Measurements from ENCODE around the gene TMEM132A. TPM values are rescaled to one million over a fixed set of nuclear protein-coding genes. Genes with fewer than 3 reads are reported as not detected.

Gene TMEM132A
- total RNA-seq, 4 donors from 2014 or later = 11.8 to 52.7 (median 17.8) TPM

DNA sequence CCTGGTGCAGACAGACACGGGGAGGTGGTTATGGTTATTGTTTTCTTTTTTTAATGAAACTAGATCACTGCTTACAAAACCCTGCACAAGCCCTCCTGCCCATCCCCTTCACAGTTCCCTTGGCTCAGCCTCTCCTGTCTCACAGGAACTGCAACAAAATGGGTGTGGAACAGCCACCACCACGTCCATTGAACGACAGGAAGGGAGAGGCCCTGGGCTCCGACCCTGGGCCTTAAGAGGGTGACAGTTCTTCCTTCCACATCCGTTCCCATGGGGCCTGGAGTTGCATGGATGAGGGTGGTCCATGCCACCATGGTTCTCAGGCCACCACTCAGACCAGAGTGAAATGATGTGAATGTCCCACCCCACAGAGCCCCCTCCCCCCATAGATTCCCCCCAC is 33.6 kb upstream of the TMEM132A start:
- TF ChIP-seq, protein P1, sequence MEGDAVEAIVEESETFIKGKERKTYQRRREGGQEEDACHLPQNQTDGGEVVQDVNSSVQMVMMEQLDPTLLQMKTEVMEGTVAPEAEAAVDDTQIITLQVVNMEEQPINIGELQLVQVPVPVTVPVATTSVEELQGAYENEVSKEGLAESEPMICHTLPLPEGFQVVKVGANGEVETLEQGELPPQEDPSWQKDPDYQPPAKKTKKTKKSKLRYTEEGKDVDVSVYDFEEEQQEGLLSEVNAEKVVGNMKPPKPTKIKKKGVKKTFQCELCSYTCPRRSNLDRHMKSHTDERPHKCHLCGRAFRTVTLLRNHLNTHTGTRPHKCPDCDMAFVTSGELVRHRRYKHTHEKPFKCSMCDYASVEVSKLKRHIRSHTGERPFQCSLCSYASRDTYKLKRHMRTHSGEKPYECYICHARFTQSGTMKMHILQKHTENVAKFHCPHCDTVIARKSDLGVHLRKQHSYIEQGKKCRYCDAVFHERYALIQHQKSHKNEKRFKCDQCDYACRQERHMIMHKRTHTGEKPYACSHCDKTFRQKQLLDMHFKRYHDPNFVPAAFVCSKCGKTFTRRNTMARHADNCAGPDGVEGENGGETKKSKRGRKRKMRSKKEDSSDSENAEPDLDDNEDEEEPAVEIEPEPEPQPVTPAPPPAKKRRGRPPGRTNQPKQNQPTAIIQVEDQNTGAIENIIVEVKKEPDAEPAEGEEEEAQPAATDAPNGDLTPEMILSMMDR (IDR thresholded peaks at IDR 0.05) = no peak
- TF ChIP-seq POLR2A (IDR thresholded peaks at IDR 0.05) = no peak
- Histone ChIP-seq H3K4me3 (no peak overlapping the region), H3K27ac (peak overlapping the region in 1 of 4 donors; percentile 28), H3K4me1 (peaks cover 0 to 18% (median 0%) of the 10 kb centered on the region in 3 donors), H3K27me3 (no peaks in the 10 kb centered on the region), H3K9me3 (no peaks in the 10 kb centered on the region), H3K36me3 (peaks cover 3 to 69% (median 22%) of the 10 kb centered on the region in 3 donors)
- DNase-seq = no peak
- intact Hi-C loops (cut with DNase I) = no loop called here
- 40 to 60% methylated on average over 4 to 5 of the region's 5 CpGs for WGBS, 2 donors

DNA sequence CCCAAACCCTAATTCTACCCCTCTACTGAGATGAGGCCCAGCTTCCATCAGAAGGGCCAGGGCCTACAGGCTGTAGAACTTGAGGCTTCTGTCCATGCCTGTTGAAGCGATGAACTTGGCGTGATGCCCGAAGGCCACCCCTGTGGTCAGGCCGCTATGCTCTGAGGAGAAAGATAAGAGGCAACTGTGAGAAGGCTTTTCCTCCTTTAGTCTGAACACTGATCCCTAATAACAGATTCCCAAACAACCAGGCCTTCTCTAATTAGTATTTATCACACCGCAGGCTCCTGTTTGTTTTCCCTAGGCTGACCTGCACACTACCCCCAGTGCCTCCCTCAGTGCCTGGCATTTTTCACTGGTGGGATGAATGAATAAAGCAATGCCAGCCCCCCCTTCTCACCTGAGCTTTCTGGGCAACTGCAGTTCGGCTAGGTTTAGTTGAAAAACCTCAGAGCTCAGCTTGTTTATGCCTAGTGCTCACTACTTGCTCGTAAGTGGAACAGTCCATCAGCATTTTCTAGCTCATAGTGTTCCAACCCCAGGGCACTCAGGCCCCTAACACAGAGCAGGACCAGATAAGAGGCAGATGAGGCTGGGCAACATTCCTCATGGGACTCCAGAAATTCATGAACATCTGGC is 33.0 kb upstream of the TMEM132A start:
- TF ChIP-seq, protein P1 (IDR thresholded peaks at IDR 0.05) = no peak
- no peak for TF ChIP-seq POLR2A (IDR thresholded peaks at IDR 0.05)
- WGBS, 2 donors = 83 to 84% methylated on average over 5 to 7 of the region's 7 CpGs
- Histone ChIP-seq H3K27me3 (no peaks in the 10 kb centered on the region), H3K9me3 (no peaks in the 10 kb centered on the region), H3K36me3 (peaks cover 3 to 74% (median 27%) of the 10 kb centered on the region in 3 donors), H3K27ac (peak overlapping the region in 1 of 4 donors; percentile 28), H3K4me3 (no peak overlapping the region), H3K4me1 (peaks cover 0 to 18% (median 0%) of the 10 kb centered on the region in 3 donors)
- no peak for DNase-seq
- intact Hi-C loops (cut with DNase I) = no loop called here

DNA sequence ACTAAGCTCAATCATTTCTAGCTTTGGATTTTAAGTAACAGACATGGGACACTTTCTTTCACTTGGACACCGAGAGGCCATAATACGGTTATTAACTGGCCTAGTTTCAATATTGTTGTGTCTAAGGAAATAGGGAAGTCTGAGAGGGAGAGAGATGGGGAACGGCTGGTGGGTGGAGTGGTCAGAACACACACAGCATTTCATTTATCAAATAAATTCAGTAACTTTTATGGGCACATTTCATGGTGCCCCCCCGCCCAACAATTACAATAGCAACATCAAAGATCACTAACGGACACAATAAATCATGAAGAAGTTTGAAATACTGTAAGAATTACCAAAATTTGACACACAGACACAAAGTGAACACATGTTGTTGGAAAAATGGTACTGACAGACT is 28.6 kb upstream of the TMEM132A start:
- intact Hi-C loops (cut with DNase I) = loop anchor here (5.0 kb wide), 1 partner anchor 58 kb away; no protein-coding TSS in a partner anchor
- TF ChIP-seq, protein P1 (IDR thresholded peaks at IDR 0.05) = no peak
- TF ChIP-seq POLR2A (IDR thresholded peaks at IDR 0.05) = no peak
- peaks cover 33 to 100% (median 63%) of the 10 kb centered on the region in 3 donors for H3K36me3 ChIP-seq
- DNase-seq = no peak
- H3K4me1 ChIP-seq = peaks cover 0 to 8% (median 0%) of the 10 kb centered on the region in 3 donors
- no peaks in the 10 kb centered on the region for H3K9me3 ChIP-seq
- H3K27ac ChIP-seq = no peak overlapping the region
- WGBS, 2 donors = 70 to 82% methylated on average over 4 to 5 of the region's 5 CpGs
- no peak overlapping the region for H3K4me3 ChIP-seq
- no peaks in the 10 kb centered on the region for H3K27me3 ChIP-seq

DNA sequence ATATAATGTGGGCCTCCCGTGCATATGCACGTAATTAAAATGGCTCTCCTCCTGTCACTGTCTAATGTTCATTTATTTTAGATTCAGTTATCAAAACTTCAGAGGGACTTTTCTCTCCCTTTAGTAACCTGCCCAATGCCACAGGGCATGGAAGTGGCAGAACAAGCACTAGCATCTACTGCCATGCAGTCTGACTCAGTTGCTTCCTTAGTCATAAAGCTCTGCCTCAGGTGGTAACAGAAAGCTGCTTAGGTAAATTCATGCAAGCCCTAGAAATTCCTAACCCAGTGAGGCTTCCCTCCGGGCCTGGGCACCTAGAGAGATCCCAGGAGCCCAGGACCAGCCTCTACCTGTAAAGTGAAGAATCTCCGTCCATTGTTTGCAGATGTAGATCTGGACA is 26.8 kb upstream of the TMEM132A start:
- peaks cover 50 to 100% (median 77%) of the 10 kb centered on the region in 3 donors for H3K36me3 ChIP-seq
- 72 to 79% methylated on average over 2 to 3 of the region's 4 CpGs for WGBS, 2 donors

More for the DNA sequence above, 26.8 kb upstream of the TMEM132A start:
- intact Hi-C loops (cut with DNase I) = loop anchor here (5.0 kb wide), 1 partner anchor 60 kb away; no protein-coding TSS in a partner anchor
- no peak overlapping the region for H3K4me3 ChIP-seq
- TF ChIP-seq, protein P1 (IDR thresholded peaks at IDR 0.05) = no peak
- TF ChIP-seq POLR2A (IDR thresholded peaks at IDR 0.05) = no peak
- no peaks in the 10 kb centered on the region for H3K9me3 ChIP-seq
- H3K27ac ChIP-seq = no peak overlapping the region
- no peaks in the 10 kb centered on the region for H3K4me1 ChIP-seq
- H3K27me3 ChIP-seq = no peaks in the 10 kb centered on the region
- no peak for DNase-seq

Data from esophagus squamous epithelium (tissue), 5 donors.